Epithelial cell of esophagus (primary cell): ENCODE measurements around the gene PPP5C.

Source experiments
- DNase-seq: peaks from one replicate; pipeline ENCODE4 v3.0.0; 2010; ENCODE audit warnings: low read depth
- H3K4me3 ChIP-seq: 2 replicates; pipeline ENCODE4 v1.5.1; 2011; ENCODE audit warnings: mild to moderate bottlenecking, low read length, control low read depth
- CTCF ChIP-seq: IDR thresholded peaks from 2 replicates; pipeline ENCODE4 v1.5.1; 2011; ENCODE audit warnings: low read depth, mild to moderate bottlenecking, low read length, control low read depth, inconsistent platforms; ENCODE audit not compliant: insufficient read depth; ENCODE audit errors: missing control alignments

PPP5C gene

GRCh38 chr19:46330319-46330918 lies 16.5 kb upstream of the PPP5C start:
- TF ChIP-seq CTCF = no peak
- H3K4me3 ChIP-seq = no peak overlapping the region
- no peak for DNase-seq

- no peak overlapping the region for H3K4me3 ChIP-seq
- no peak for TF ChIP-seq CTCF
- DNase-seq = no peak
Observed at GRCh38 chr19:46337487-46337886, 9.4 kb upstream of the PPP5C start.

- no peak for DNase-seq
- TF ChIP-seq CTCF = no peak
- no peak overlapping the region for H3K4me3 ChIP-seq
Observed at GRCh38 chr19:46339446-46339845, 7.4 kb upstream of the PPP5C start.

GRCh38 chr19:46340051-46340659 lies 6.7 kb upstream of the PPP5C start:
- no peak for DNase-seq
- no peak for TF ChIP-seq CTCF
- no peak overlapping the region for H3K4me3 ChIP-seq

GRCh38 chr19:46341937-46342336 lies 5.0 kb upstream of the PPP5C start:
- H3K4me3 ChIP-seq = no peak overlapping the region
- TF ChIP-seq CTCF = no peak
- DNase-seq = no peak

GRCh38 chr19:46344363-46344762 lies 2.5 kb upstream of the PPP5C start:
- no peak for TF ChIP-seq CTCF
- no peak overlapping the region for H3K4me3 ChIP-seq
- DNase-seq = no peak

- H3K4me3 ChIP-seq = no peak overlapping the region
- DNase-seq = no peak
- no peak for TF ChIP-seq CTCF
Observed at GRCh38 chr19:46345157-46345556, 1.7 kb upstream of the PPP5C start.
